ENCODE measurements around the gene LCN6.
"Not testable (repeated sequence)": the region's sequence is repeated elsewhere in the genome, so short reads cannot be mapped to it uniquely, and the experiment has no call there.

The LCN6 gene

GRCh38 chr9:136748201-136748600, at the start of gene LCN6:
TSS of gene LCN6 (minus strand) at chr9:136748525. CDS start at chr9:136748483, 42 bp downstream.
- Mint-ChIP-seq H3K9me3 (peaks cover 17% of the 10 kb centered on the region), H3K36me3 (ENCODE audit: low read depth) (peaks cover 3% of the 10 kb centered on the region), H3K27me3 (ENCODE audit: low read depth) (peaks cover 4% of the 10 kb centered on the region), H3K4me1 (ENCODE audit: low read depth) (no peaks in the 10 kb centered on the region), H3K4me3 (no peak within 1 kb of the TSS), H3K27ac (no peak within 1 kb of the TSS)

GRCh38 chr9:136796775-136797347, 48.5 kb upstream of the LCN6 start:
- H3K4me3 Mint-ChIP-seq, H3K9me3 Mint-ChIP-seq: not testable (repeated sequence)

GRCh38 chr9:136796238-136796774, 48.0 kb upstream of the LCN6 start, which contains the start of gene CCDC183:
TSS of gene CCDC183 (plus strand) at chr9:136796338. CDS start at chr9:136796398, 60 bp downstream.
- peaks cover 7% of the 10 kb centered on the region for H3K36me3 Mint-ChIP-seq (ENCODE audit: low read depth)
- no peak within 1 kb of the TSS for H3K27ac Mint-ChIP-seq
- peaks cover 29% of the 10 kb centered on the region for H3K27me3 Mint-ChIP-seq (ENCODE audit: low read depth)
- peaks cover 16% of the 10 kb centered on the region for H3K4me1 Mint-ChIP-seq (ENCODE audit: low read depth)
- no peak within 1 kb of the TSS for H3K4me3 Mint-ChIP-seq
- H3K9me3 Mint-ChIP-seq, result no peaks in the 10 kb centered on the region

More at GRCh38 chr9:136796775-136797347, 48.5 kb upstream of the LCN6 start:
- Mint-ChIP-seq H3K27me3 (ENCODE audit: low read depth) (peaks cover 30% of the 10 kb centered on the region), H3K4me1 (ENCODE audit: low read depth) (peaks cover 16% of the 10 kb centered on the region)
- not testable (repeated sequence) for H3K36me3 Mint-ChIP-seq (ENCODE audit: low read depth); H3K27ac Mint-ChIP-seq

- Mint-ChIP-seq H3K27ac (no peak overlapping the region), H3K27me3 (ENCODE audit: low read depth) (peaks cover 21% of the 10 kb centered on the region), H3K4me3 (no peak overlapping the region), H3K36me3 (ENCODE audit: low read depth) (peaks cover 7% of the 10 kb centered on the region), H3K9me3 (no peaks in the 10 kb centered on the region), H3K4me1 (ENCODE audit: low read depth) (peaks cover 10% of the 10 kb centered on the region)
Measured at GRCh38 chr9:136795000-136795348, 46.6 kb upstream of the LCN6 start.

GRCh38 chr9:136794281-136794999, 46.1 kb upstream of the LCN6 start:
- no peak overlapping the region for H3K4me3 Mint-ChIP-seq
- peaks cover 21% of the 10 kb centered on the region for H3K27me3 Mint-ChIP-seq (ENCODE audit: low read depth)
- H3K9me3 Mint-ChIP-seq, result no peaks in the 10 kb centered on the region
- no peak overlapping the region for H3K27ac Mint-ChIP-seq
- H3K4me1 Mint-ChIP-seq (ENCODE audit: low read depth), result peaks cover 10% of the 10 kb centered on the region
- peaks cover 7% of the 10 kb centered on the region for H3K36me3 Mint-ChIP-seq (ENCODE audit: low read depth)

- Mint-ChIP-seq H3K27me3 (ENCODE audit: low read depth) (peaks cover 21% of the 10 kb centered on the region), H3K9me3 (no peaks in the 10 kb centered on the region), H3K36me3 (ENCODE audit: low read depth) (peaks cover 7% of the 10 kb centered on the region), H3K4me3 (no peak overlapping the region), H3K4me1 (ENCODE audit: low read depth) (peaks cover 15% of the 10 kb centered on the region), H3K27ac (peak overlapping the region; percentile 36)
Measured at GRCh38 chr9:136793086-136793946, 45.0 kb upstream of the LCN6 start.

- Mint-ChIP-seq H3K36me3 (ENCODE audit: low read depth) (peaks cover 7% of the 10 kb centered on the region), H3K4me1 (ENCODE audit: low read depth) (peaks cover 21% of the 10 kb centered on the region), H3K27me3 (ENCODE audit: low read depth) (peaks cover 21% of the 10 kb centered on the region), H3K4me3 (peak overlapping the region; percentile 79), H3K9me3 (no peaks in the 10 kb centered on the region), H3K27ac (peak overlapping the region; percentile 85)
Measured at GRCh38 chr9:136792321-136793085, 44.2 kb upstream of the LCN6 start.

GRCh38 chr9:136791516-136792276, 43.4 kb upstream of the LCN6 start:
- Mint-ChIP-seq H3K27me3 (ENCODE audit: low read depth) (peaks cover 17% of the 10 kb centered on the region), H3K4me3 (peak overlapping the region; percentile 79), H3K9me3 (no peaks in the 10 kb centered on the region), H3K27ac (peak overlapping the region; percentile 85), H3K36me3 (ENCODE audit: low read depth) (peaks cover 7% of the 10 kb centered on the region), H3K4me1 (ENCODE audit: low read depth) (peaks cover 23% of the 10 kb centered on the region)

GRCh38 chr9:136790640-136791515, 42.6 kb upstream of the LCN6 start, which contains the start of gene TMEM141:
TSS of gene TMEM141 (plus strand) at chr9:136791344. CDS start at chr9:136791371, 27 bp downstream.
- Mint-ChIP-seq H3K36me3 (ENCODE audit: low read depth) (peaks cover 7% of the 10 kb centered on the region), H3K27ac (peak within 1 kb of the TSS; percentile 85), H3K9me3 (no peaks in the 10 kb centered on the region), H3K4me3 (peak within 1 kb of the TSS; percentile 79), H3K27me3 (ENCODE audit: low read depth) (peaks cover 15% of the 10 kb centered on the region), H3K4me1 (ENCODE audit: low read depth) (peaks cover 23% of the 10 kb centered on the region)

GRCh38 chr9:136789523-136789937, 41.2 kb upstream of the LCN6 start:
- peaks cover 7% of the 10 kb centered on the region for H3K36me3 Mint-ChIP-seq (ENCODE audit: low read depth)
- no peak overlapping the region for H3K27ac Mint-ChIP-seq
- H3K27me3 Mint-ChIP-seq (ENCODE audit: low read depth), result peaks cover 19% of the 10 kb centered on the region
- peaks cover 23% of the 10 kb centered on the region for H3K4me1 Mint-ChIP-seq (ENCODE audit: low read depth)
- H3K4me3 Mint-ChIP-seq, result no peak overlapping the region
- no peaks in the 10 kb centered on the region for H3K9me3 Mint-ChIP-seq

- not testable (repeated sequence) for H3K36me3 Mint-ChIP-seq (ENCODE audit: low read depth); H3K4me3 Mint-ChIP-seq; H3K9me3 Mint-ChIP-seq; H3K27ac Mint-ChIP-seq
- H3K27me3 Mint-ChIP-seq (ENCODE audit: low read depth), result peaks cover 20% of the 10 kb centered on the region
- H3K4me1 Mint-ChIP-seq (ENCODE audit: low read depth), result peaks cover 23% of the 10 kb centered on the region
Measured at GRCh38 chr9:136788644-136789522, 40.6 kb upstream of the LCN6 start.
